ENCODE results near the gene POC1B. TPM values are rescaled to one million over a fixed set of nuclear protein-coding genes. Genes with fewer than 3 reads are reported as not detected.

Gene POC1B
- total and polyA plus RNA-seq, 4 donors: 5.0 to 28.2 (median 7.6) TPM

- Histone ChIP-seq H3K9ac (ENCODE audit: low read depth in 1 of 2, low read length in 2 of 2) (no peak overlapping the region), H3K27ac (ENCODE audit: low read depth in 1 of 2, low read length in 2 of 2) (peak overlapping the region in 1 of 2 donors; percentile 0), H3K9me3 (ENCODE audit: control insufficient read depth in 4 of 4, low read length in 3 of 4) (no peaks in the 10 kb centered on the region), H3K4me3 (ENCODE audit: low read depth in 1 of 3, low read length in 3 of 3) (no peak overlapping the region), H3K27me3 (ENCODE audit: control insufficient read depth in 4 of 4, insufficient read depth in 4 of 4, low read length in 3 of 4) (no peaks in the 10 kb centered on the region), H3K4me1 (ENCODE audit: control insufficient read depth in 4 of 4, insufficient read depth in 4 of 4, low read length in 3 of 4) (peaks cover 0 to 25% (median 12%) of the 10 kb centered on the region in 4 donors), H3K36me3 (ENCODE audit: control insufficient read depth in 4 of 4, insufficient read depth in 3 of 4, low read depth in 1 of 4, low read length in 3 of 4) (no peaks in the 10 kb centered on the region)
- DNase-seq (ENCODE audit: low spot score): no peak
- TF ChIP-seq SP1 (IDR thresholded peaks at IDR 0.05): peak; percentile 16
- no peak for TF ChIP-seq FOXA2 (IDR thresholded peaks at IDR 0.05)
- TF ChIP-seq NR2F2 (IDR thresholded peaks at IDR 0.05): peak; percentile 39
- TF ChIP-seq, protein P1, sequence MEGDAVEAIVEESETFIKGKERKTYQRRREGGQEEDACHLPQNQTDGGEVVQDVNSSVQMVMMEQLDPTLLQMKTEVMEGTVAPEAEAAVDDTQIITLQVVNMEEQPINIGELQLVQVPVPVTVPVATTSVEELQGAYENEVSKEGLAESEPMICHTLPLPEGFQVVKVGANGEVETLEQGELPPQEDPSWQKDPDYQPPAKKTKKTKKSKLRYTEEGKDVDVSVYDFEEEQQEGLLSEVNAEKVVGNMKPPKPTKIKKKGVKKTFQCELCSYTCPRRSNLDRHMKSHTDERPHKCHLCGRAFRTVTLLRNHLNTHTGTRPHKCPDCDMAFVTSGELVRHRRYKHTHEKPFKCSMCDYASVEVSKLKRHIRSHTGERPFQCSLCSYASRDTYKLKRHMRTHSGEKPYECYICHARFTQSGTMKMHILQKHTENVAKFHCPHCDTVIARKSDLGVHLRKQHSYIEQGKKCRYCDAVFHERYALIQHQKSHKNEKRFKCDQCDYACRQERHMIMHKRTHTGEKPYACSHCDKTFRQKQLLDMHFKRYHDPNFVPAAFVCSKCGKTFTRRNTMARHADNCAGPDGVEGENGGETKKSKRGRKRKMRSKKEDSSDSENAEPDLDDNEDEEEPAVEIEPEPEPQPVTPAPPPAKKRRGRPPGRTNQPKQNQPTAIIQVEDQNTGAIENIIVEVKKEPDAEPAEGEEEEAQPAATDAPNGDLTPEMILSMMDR (IDR thresholded peaks at IDR 0.05; ENCODE audit: low read depth, low read length, missing input control): no peak
- TF ChIP-seq HNF4A (conservative IDR thresholded peaks at IDR 0.05): no peak
Measured at GRCh38 chr12:89450907-89451306, 74.9 kb downstream of the POC1B start.

GRCh38 chr12:89448951-89449371 lies 76.9 kb downstream of the POC1B start:
- no peak overlapping the region for H3K27ac ChIP-seq (ENCODE audit: low read depth in 1 of 2, low read length in 2 of 2)
- H3K9me3 ChIP-seq (ENCODE audit: control insufficient read depth in 4 of 4, low read length in 3 of 4): no peaks in the 10 kb centered on the region
- WGBS: 97% methylated on average over 2 of the region's 2 CpGs
- no peak for TF ChIP-seq HNF4G (IDR thresholded peaks at IDR 0.05)
- TF ChIP-seq YY1 (IDR thresholded peaks at IDR 0.05): no peak
- no peak for TF ChIP-seq JUND (IDR thresholded peaks at IDR 0.05)
- no peak for TF ChIP-seq SP1 (IDR thresholded peaks at IDR 0.05)
- TF ChIP-seq EGR1 (IDR thresholded peaks at IDR 0.05; ENCODE audit: low read depth in 2 of 2): no peak
- TF ChIP-seq HNF4A (conservative IDR thresholded peaks at IDR 0.05): no peak
- no peak for TF ChIP-seq FOXA1 (IDR thresholded peaks at IDR 0.05)
- TF ChIP-seq, protein P2, sequence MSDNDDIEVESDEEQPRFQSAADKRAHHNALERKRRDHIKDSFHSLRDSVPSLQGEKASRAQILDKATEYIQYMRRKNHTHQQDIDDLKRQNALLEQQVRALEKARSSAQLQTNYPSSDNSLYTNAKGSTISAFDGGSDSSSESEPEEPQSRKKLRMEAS (IDR thresholded peaks at IDR 0.05): no peak
- TF ChIP-seq TAF1 (conservative IDR thresholded peaks at IDR 0.05): no peak
- no peak for TF ChIP-seq FOXA2 (IDR thresholded peaks at IDR 0.05)
- TF ChIP-seq, protein P3, sequence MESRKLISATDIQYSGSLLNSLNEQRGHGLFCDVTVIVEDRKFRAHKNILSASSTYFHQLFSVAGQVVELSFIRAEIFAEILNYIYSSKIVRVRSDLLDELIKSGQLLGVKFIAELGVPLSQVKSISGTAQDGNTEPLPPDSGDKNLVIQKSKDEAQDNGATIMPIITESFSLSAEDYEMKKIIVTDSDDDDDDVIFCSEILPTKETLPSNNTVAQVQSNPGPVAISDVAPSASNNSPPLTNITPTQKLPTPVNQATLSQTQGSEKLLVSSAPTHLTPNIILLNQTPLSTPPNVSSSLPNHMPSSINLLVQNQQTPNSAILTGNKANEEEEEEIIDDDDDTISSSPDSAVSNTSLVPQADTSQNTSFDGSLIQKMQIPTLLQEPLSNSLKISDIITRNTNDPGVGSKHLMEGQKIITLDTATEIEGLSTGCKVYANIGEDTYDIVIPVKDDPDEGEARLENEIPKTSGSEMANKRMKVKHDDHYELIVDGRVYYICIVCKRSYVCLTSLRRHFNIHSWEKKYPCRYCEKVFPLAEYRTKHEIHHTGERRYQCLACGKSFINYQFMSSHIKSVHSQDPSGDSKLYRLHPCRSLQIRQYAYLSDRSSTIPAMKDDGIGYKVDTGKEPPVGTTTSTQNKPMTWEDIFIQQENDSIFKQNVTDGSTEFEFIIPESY (IDR thresholded peaks at IDR 0.05): no peak
- TF ChIP-seq REST (IDR thresholded peaks at IDR 0.05): no peak
- TF ChIP-seq RAD21 (IDR thresholded peaks at IDR 0.05): no peak
- no peak for TF ChIP-seq RXRA (IDR thresholded peaks at IDR 0.05)
- TF ChIP-seq GABPA (IDR thresholded peaks at IDR 0.05 in 1 of 2, conservative IDR thresholded peaks at IDR 0.05 in 1 of 2): no peak
- TF ChIP-seq, protein P1 (IDR thresholded peaks at IDR 0.05; ENCODE audit: low read depth, low read length, missing input control): no peak
- H3K4me1 ChIP-seq (ENCODE audit: control insufficient read depth in 4 of 4, insufficient read depth in 4 of 4, low read length in 3 of 4): peaks cover 0 to 20% (median 11%) of the 10 kb centered on the region in 4 donors
- H3K27me3 ChIP-seq (ENCODE audit: control insufficient read depth in 4 of 4, insufficient read depth in 4 of 4, low read length in 3 of 4): no peaks in the 10 kb centered on the region
- no peaks in the 10 kb centered on the region for H3K36me3 ChIP-seq (ENCODE audit: control insufficient read depth in 4 of 4, insufficient read depth in 3 of 4, low read depth in 1 of 4, low read length in 3 of 4)
- no peak overlapping the region for H3K4me3 ChIP-seq (ENCODE audit: low read depth in 1 of 3, low read length in 3 of 3)
- H3K9ac ChIP-seq (ENCODE audit: low read depth in 1 of 2, low read length in 2 of 2): no peak overlapping the region
- DNase-seq (ENCODE audit: low spot score): no peak
